Measurements from ENCODE around the gene ANKRD37. TPM values are rescaled to one million over a fixed set of nuclear protein-coding genes. Genes with fewer than 3 reads are reported as not detected.

The ANKRD37 gene
- total and polyA plus RNA-seq, 2 of the 8 experiments (the other 6 are each of a cell fraction or from before 2014, with no cell fraction given): 2.8 to 3.4 TPM

- TF ChIP-seq EP300 (IDR thresholded peaks at IDR 0.05; ENCODE audit: borderline replicate concordance in 1 of 2, low read depth in 2 of 2, low read length in 2 of 2): no peak
These were observed 18.4 kb upstream of the ANKRD37 start (continued) for GRCh38 chr4:185378264-185378663.

Measured in H1 (cell line).